Lower leg skin (tissue), 4 donors: ENCODE data around the gene CARD8. TPM values are rescaled to one million over a fixed set of nuclear protein-coding genes. Genes with fewer than 3 reads are reported as not detected.
A peak's percentile ranks its signal among the peaks of the same experiment; 100 is the strongest.

ENCODE experiments used
- DNase-seq, 2 donors: peaks; one replicate each; pipeline ENCODE4 v3.0.0-alpha.2; 2019; ENCODE audit warnings: low spot score in 2 of 2
- H3K4me3 ChIP-seq: fragments of 200-600 bp; sonication (generic); 2 replicates; pipeline ENCODE4 v1.5.1; 2017; ENCODE audit warnings: mild to moderate bottlenecking, low read depth; ENCODE audit not compliant: poor library complexity, severe bottlenecking
- POLR2A ChIP-seq, 2 donors: fragments of 450-650 bp; IDR thresholded peaks; one replicate each; pipeline ENCODE4 v1.6.1; 2016 to 2017; ENCODE audit warnings: antibody characterized with exemption in 2 of 2, mild to moderate bottlenecking in 1 of 2, moderate library complexity in 1 of 2
- WGBS, 2 donors: methylation state at CpG; one replicate each; pipeline ENCODE4 v1.1.5; 2018; 5-methylcytosine and 5-hydroxymethylcytosine counted together
- intact Hi-C: fragments of 100-400 bp; cut with DNase I; formaldehyde crosslinking; loops from one replicate; pipeline ENCODE4 v1.15.0; 2023; ENCODE audit warnings: low total_unique reads
- total RNA-seq, 4 donors: library from RNA; depleted of rRNA; stranded (reverse); fragments of >200 nt; gene quantifications; one replicate each; pipeline ENCODE4 v1.1.0, GENCODE V29; 2016
- TF ChIP-seq, protein P1 (sequence below), 3 donors: fragments of 450-650 bp; IDR thresholded peaks; one replicate each; pipeline ENCODE4 v1.5.1; 2016; ENCODE audit warnings: antibody characterized with exemption in 3 of 3, mild to moderate bottlenecking in 3 of 3, moderate library complexity in 2 of 3

CARD8 gene
- total RNA-seq, 4 donors from 2014 or later = 9.3 to 14.1 (median 11.1) TPM

GRCh38 chr19:48190885-48191284 is 64.8 kb downstream of the CARD8 start:
- no peak overlapping the region for H3K4me3 ChIP-seq
- no peak for TF ChIP-seq POLR2A (IDR thresholded peaks at IDR 0.05)
- TF ChIP-seq, protein P1, sequence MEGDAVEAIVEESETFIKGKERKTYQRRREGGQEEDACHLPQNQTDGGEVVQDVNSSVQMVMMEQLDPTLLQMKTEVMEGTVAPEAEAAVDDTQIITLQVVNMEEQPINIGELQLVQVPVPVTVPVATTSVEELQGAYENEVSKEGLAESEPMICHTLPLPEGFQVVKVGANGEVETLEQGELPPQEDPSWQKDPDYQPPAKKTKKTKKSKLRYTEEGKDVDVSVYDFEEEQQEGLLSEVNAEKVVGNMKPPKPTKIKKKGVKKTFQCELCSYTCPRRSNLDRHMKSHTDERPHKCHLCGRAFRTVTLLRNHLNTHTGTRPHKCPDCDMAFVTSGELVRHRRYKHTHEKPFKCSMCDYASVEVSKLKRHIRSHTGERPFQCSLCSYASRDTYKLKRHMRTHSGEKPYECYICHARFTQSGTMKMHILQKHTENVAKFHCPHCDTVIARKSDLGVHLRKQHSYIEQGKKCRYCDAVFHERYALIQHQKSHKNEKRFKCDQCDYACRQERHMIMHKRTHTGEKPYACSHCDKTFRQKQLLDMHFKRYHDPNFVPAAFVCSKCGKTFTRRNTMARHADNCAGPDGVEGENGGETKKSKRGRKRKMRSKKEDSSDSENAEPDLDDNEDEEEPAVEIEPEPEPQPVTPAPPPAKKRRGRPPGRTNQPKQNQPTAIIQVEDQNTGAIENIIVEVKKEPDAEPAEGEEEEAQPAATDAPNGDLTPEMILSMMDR (IDR thresholded peaks at IDR 0.05) = no peak
- intact Hi-C loops = no loop called here
- WGBS, 2 donors = 90 to 91% methylated on average over 3 of the region's 3 CpGs
- DNase-seq = no peak

GRCh38 chr19:48190288-48190884 is 65.3 kb downstream of the CARD8 start:
- intact Hi-C loops = no loop called here
- WGBS, 2 donors = 62 to 63% methylated on average over 13 of the region's 13 CpGs
- H3K4me3 ChIP-seq = no peak overlapping the region
- TF ChIP-seq, protein P1 (IDR thresholded peaks at IDR 0.05) = no peak
- no peak for TF ChIP-seq POLR2A (IDR thresholded peaks at IDR 0.05)
- DNase-seq = peak in 1 of 2 donors; percentile 77

- WGBS, 2 donors = 73 to 85% methylated on average over 8 of the region's 8 CpGs
- intact Hi-C loops = no loop called here
- no peak for TF ChIP-seq POLR2A (IDR thresholded peaks at IDR 0.05)
- no peak overlapping the region for H3K4me3 ChIP-seq
- peak in 1 of 2 donors; percentile 63 for DNase-seq
Observed at GRCh38 chr19:48186541-48186991, 69.1 kb downstream of the CARD8 start.

DNA sequence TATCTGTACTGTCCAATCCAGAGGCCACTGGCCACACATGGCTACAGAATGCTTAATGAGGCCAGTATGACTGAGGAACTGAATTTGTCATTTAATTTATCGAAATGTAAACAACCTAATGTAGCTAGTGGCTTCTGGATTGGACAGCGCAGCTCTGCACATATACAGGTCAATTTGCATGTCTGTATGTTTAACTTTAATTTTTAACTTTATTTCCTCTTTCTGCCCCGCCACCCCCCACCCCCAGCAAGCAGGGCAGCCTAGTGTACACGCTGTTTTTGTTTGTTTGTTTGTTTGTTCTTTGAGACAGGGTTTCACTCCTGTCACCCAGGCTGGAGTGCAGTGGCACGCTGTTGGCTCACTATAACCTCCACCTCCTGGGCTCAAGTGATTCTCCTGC is 69.7 kb downstream of the CARD8 start:
- TF ChIP-seq POLR2A (IDR thresholded peaks at IDR 0.05) = no peak
- TF ChIP-seq, protein P1 (IDR thresholded peaks at IDR 0.05) = no peak
- H3K4me3 ChIP-seq = no peak overlapping the region
- WGBS, 2 donors = 92 to 94% methylated on average over 5 of the region's 5 CpGs
- intact Hi-C loops = no loop called here
- peak in 1 of 2 donors; percentile 13 for DNase-seq

GRCh38 chr19:48183356-48183755 is 72.4 kb downstream of the CARD8 start:
- DNase-seq = no peak
- TF ChIP-seq, protein P1 (IDR thresholded peaks at IDR 0.05) = no peak
- no peak for TF ChIP-seq POLR2A (IDR thresholded peaks at IDR 0.05)
- no peak overlapping the region for H3K4me3 ChIP-seq
- 86 to 94% methylated on average over 9 of the region's 9 CpGs for WGBS, 2 donors
- intact Hi-C loops = no loop called here

GRCh38 chr19:48182434-48182833 is 73.3 kb downstream of the CARD8 start:
- no peak overlapping the region for H3K4me3 ChIP-seq
- no peak for TF ChIP-seq POLR2A (IDR thresholded peaks at IDR 0.05)
- TF ChIP-seq, protein P1 (IDR thresholded peaks at IDR 0.05) = no peak
- 95 to 96% methylated on average over 29 to 38 of the region's 38 CpGs for WGBS, 2 donors

More at GRCh38 chr19:48182434-48182833, 73.3 kb downstream of the CARD8 start:
- no peak for DNase-seq
- intact Hi-C loops = no loop called here
